Measurements from ENCODE around the gene CD48.
"Not testable (repeated sequence)": the region's sequence is repeated elsewhere in the genome, so short reads cannot be mapped to it uniquely, and the experiment has no call there.

The CD48 gene

GRCh38 chr1:160658162-160658813 lies 53.3 kb downstream of the CD48 start:
- no peak for DNase-seq (ENCODE audit: extremely low read depth in 1 of 2, low read depth in 1 of 2)

GRCh38 chr1:160657250-160657781 lies 54.3 kb downstream of the CD48 start:
- DNase-seq (ENCODE audit: extremely low read depth in 1 of 2, low read depth in 1 of 2): no peak

GRCh38 chr1:160656737-160657136 lies 54.9 kb downstream of the CD48 start:
- DNase-seq (ENCODE audit: extremely low read depth in 1 of 2, low read depth in 1 of 2): no peak

GRCh38 chr1:160653620-160654016 lies 58.0 kb downstream of the CD48 start:
- DNase-seq (ENCODE audit: extremely low read depth in 1 of 2, low read depth in 1 of 2): no peak

GRCh38 chr1:160652924-160653619 lies 58.5 kb downstream of the CD48 start:
- no peak for DNase-seq (ENCODE audit: extremely low read depth in 1 of 2, low read depth in 1 of 2)

- not testable (repeated sequence) for DNase-seq (ENCODE audit: extremely low read depth in 1 of 2, low read depth in 1 of 2)
Observed at GRCh38 chr1:160652065-160652641, 59.5 kb downstream of the CD48 start.

- no peak for DNase-seq (ENCODE audit: extremely low read depth in 1 of 2, low read depth in 1 of 2)
Observed at GRCh38 chr1:160651433-160652064, 60.1 kb downstream of the CD48 start.

- DNase-seq (ENCODE audit: extremely low read depth in 1 of 2, low read depth in 1 of 2): no peak
Observed at GRCh38 chr1:160647329-160647720, 64.3 kb downstream of the CD48 start.

- no peak for DNase-seq (ENCODE audit: extremely low read depth in 1 of 2, low read depth in 1 of 2)
Observed at GRCh38 chr1:160646711-160647328, 64.8 kb downstream of the CD48 start, which contains the start of gene SLAMF1. Gene SLAMF1, minus strand, starts transcription at chr1:160647044. Its CDS starts 99 bp downstream, at chr1:160646945.

GRCh38 chr1:160646180-160646579 lies 65.4 kb downstream of the CD48 start:
- DNase-seq (ENCODE audit: extremely low read depth in 1 of 2, low read depth in 1 of 2): no peak

- no peak for DNase-seq (ENCODE audit: extremely low read depth in 1 of 2, low read depth in 1 of 2)
Observed at GRCh38 chr1:160645386-160646130, 66.1 kb downstream of the CD48 start.

- DNase-seq (ENCODE audit: extremely low read depth in 1 of 2, low read depth in 1 of 2): no peak
Observed at GRCh38 chr1:160644399-160644798, 67.2 kb downstream of the CD48 start.

GRCh38 chr1:160643138-160643537 lies 68.5 kb downstream of the CD48 start:
- DNase-seq (ENCODE audit: extremely low read depth in 1 of 2, low read depth in 1 of 2): no peak

GRCh38 chr1:160642281-160642644 lies 69.4 kb downstream of the CD48 start:
- DNase-seq (ENCODE audit: extremely low read depth in 1 of 2, low read depth in 1 of 2): no peak

GRCh38 chr1:160641323-160642280 lies 70.0 kb downstream of the CD48 start:
- peak in 1 of 2 donors; percentile 48 for DNase-seq (ENCODE audit: extremely low read depth in 1 of 2, low read depth in 1 of 2)

GRCh38 chr1:160640359-160641123 lies 71.1 kb downstream of the CD48 start:
- DNase-seq (ENCODE audit: extremely low read depth in 1 of 2, low read depth in 1 of 2): no peak

GRCh38 chr1:160639652-160640051 lies 72.0 kb downstream of the CD48 start:
- no peak for DNase-seq (ENCODE audit: extremely low read depth in 1 of 2, low read depth in 1 of 2)

GRCh38 chr1:160638926-160639325 lies 72.7 kb downstream of the CD48 start:
- DNase-seq (ENCODE audit: extremely low read depth in 1 of 2, low read depth in 1 of 2): no peak

GRCh38 chr1:160638540-160638857 lies 73.1 kb downstream of the CD48 start:
- DNase-seq (ENCODE audit: extremely low read depth in 1 of 2, low read depth in 1 of 2): no peak

Measured in activated CD8-positive, alpha-beta memory T cell treated with anti-CD3 and anti-CD28 coated beads for 1 hour (primary cell).